Loucy (cell line): Measurements from ENCODE around the gene TSPAN17.

Experiments used
- H2AFZ ChIP-seq: fragments of 200-600 bp; sonication (generic); 2 replicates; pipeline ENCODE4 v1.6.0; 2016; ENCODE audit warnings: antibody characterized with exemption, mild to moderate bottlenecking, low read length, moderate library complexity
- H3F3A ChIP-seq: fragments of 200-600 bp; 2 replicates; pipeline ENCODE4 v1.6.0; 2016; ENCODE audit warnings: antibody characterized with exemption, low read depth, mild to moderate bottlenecking
- H3K27me3 ChIP-seq: fragments of 200-600 bp; sonication (generic); 2 replicates; pipeline ENCODE4 v1.6.1; 2014; ENCODE audit warnings: low read length, mild to moderate bottlenecking; ENCODE audit not compliant: insufficient read depth, poor library complexity, severe bottlenecking
- H3K36me3 ChIP-seq: fragments of 200-600 bp; sonication (generic); 2 replicates; pipeline ENCODE4 v1.6.1; 2016; ENCODE audit warnings: low read length; ENCODE audit not compliant: insufficient read depth
- H3K4me1 ChIP-seq: fragments of 200-600 bp; sonication (generic); 2 replicates; pipeline ENCODE4 v1.5.1; 2014; ENCODE audit warnings: low read length, mild to moderate bottlenecking; ENCODE audit not compliant: insufficient read depth, poor library complexity, severe bottlenecking
- H3K4me2 ChIP-seq: fragments of 200-600 bp; sonication (generic); 2 replicates; pipeline ENCODE4 v1.6.0; 2014; ENCODE audit warnings: antibody characterized with exemption, low read length, low read depth, mild to moderate bottlenecking; ENCODE audit not compliant: poor library complexity, severe bottlenecking
- H3K4me3 ChIP-seq: fragments of 200-600 bp; sonication (generic); 2 replicates; pipeline ENCODE4 v1.5.1; 2014; ENCODE audit warnings: low read length, mild to moderate bottlenecking, mixed read lengths; ENCODE audit not compliant: poor library complexity, severe bottlenecking
- H3K79me2 ChIP-seq: fragments of 200-600 bp; sonication (generic); 2 replicates; pipeline ENCODE4 v1.6.1; 2014; ENCODE audit warnings: low read length; ENCODE audit not compliant: insufficient read depth
- H3K9ac ChIP-seq: fragments of 200-600 bp; sonication (generic); 2 replicates; pipeline ENCODE4 v1.6.0; 2014; ENCODE audit warnings: mild to moderate bottlenecking, low read depth, low read length, moderate library complexity; ENCODE audit not compliant: poor library complexity, severe bottlenecking
- H3K9me2 ChIP-seq: fragments of 200-600 bp; sonication (generic); replicated peaks from 2 replicates; pipeline ENCODE4 v1.6.1; 2016; ENCODE audit warnings: low read depth, low read length, mixed read lengths
- H3K9me3 ChIP-seq: fragments of 200-600 bp; sonication (generic); 2 replicates; pipeline ENCODE4 v1.6.1; 2014; ENCODE audit warnings: mild to moderate bottlenecking, antibody characterized with exemption, low read length, low read depth; ENCODE audit not compliant: insufficient read depth
- H4K20me1 ChIP-seq: fragments of 200-600 bp; sonication (generic); 2 replicates; pipeline ENCODE4 v1.6.0; 2014; ENCODE audit warnings: antibody characterized with exemption, low read length, mild to moderate bottlenecking; ENCODE audit not compliant: insufficient read depth, poor library complexity, severe bottlenecking
- CTCF ChIP-seq: fragments of 200-600 bp; sonication (generic); conservative IDR thresholded peaks from 2 replicates; pipeline ENCODE4 v1.5.1; 2014; ENCODE audit warnings: mild to moderate bottlenecking, antibody characterized with exemption, low read length
- EZH2phosphoT487 ChIP-seq: fragments of 200-600 bp; IDR thresholded peaks from 2 replicates; pipeline ENCODE4 v1.6.1; 2018; ENCODE audit warnings: antibody characterized with exemption, mild to moderate bottlenecking, moderate library complexity, borderline replicate concordance

TSPAN17 gene

DNA sequence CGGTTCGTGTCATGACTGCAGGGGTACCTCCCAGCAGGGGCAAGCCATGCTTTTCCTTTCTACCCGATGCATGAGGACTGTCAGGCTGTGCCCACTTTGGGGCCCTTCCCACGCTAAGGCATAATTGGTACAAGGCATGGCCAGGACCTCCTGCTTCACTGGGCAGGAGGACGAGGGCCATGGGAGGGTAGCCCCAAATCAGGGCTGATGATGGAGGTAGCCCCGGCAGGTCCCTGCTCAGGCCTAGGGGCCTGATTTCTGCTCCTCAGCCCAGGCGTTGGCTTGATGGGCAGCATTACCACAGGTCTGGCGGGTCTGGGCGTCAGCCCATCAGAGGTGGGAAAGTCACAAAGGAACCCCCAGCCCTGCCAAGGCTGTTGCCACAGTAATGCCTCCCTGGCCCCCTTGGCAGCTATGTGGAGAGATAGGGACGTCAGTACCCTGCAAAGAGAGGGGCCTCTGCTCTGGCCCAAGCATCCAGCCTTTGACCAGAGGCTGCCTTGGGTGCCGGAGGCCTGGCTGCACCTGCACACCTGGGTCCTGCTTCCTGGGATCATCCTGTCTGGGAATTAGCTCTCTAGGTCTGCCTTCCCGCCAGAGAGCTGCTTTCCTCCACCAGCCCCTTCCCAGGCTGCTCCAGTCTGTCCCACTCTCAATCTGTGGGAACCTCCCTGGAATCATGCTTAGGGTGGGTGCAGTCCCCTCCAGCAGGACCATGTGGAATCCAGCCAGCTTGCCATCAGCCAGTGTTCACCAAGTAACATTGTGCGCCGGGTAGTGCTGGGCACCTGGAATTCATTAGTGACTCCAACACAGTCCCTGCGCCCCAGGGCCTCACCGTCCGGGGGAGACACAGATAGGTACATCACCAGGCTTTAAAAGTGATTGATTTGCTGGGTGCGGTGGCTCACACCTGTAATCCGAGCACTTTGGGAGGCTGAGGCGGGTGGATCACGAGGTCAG, 15.4 kb downstream of the TSPAN17 start:
- TF ChIP-seq EZH2phosphoT487 (no peak), CTCF (no peak)
- Histone ChIP-seq H2AFZ (no peak overlapping the region), H3F3A (no peaks in the 10 kb centered on the region), H3K36me3 (no peaks in the 10 kb centered on the region), H3K27me3 (no peaks in the 10 kb centered on the region), H4K20me1 (no peaks in the 10 kb centered on the region), H3K9me2 (no peaks in the 10 kb centered on the region), H3K4me3 (no peak overlapping the region), H3K4me2 (no peak overlapping the region), H3K9me3 (no peaks in the 10 kb centered on the region), H3K79me2 (no peaks in the 10 kb centered on the region), H3K4me1 (no peaks in the 10 kb centered on the region), H3K9ac (no peak overlapping the region)

DNA sequence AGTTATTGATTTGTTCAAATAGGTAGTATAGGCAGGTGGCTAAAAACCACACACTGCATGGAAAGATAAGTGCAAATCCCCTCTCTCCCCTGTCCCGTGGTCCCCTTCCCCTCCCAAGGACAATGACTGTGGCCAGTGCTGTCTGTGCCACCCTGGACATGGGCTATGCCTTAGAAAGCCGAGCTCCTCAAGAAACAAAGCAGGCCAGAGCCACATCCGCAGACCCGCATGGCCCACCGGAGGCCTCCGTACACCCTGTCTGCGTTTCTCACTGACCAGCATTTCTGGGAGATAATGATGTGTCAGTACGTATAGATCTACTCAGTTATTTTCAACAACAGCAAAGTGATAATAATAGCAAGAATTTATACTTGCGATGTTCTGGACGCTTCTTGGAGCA, 16.3 kb downstream of the TSPAN17 start:
- Histone ChIP-seq H3K27me3 (no peaks in the 10 kb centered on the region), H3K9me2 (no peaks in the 10 kb centered on the region), H3K4me3 (no peak overlapping the region), H3K9me3 (no peaks in the 10 kb centered on the region), H3K36me3 (no peaks in the 10 kb centered on the region), H4K20me1 (no peaks in the 10 kb centered on the region), H3K4me1 (no peaks in the 10 kb centered on the region), H2AFZ (no peak overlapping the region), H3K4me2 (no peak overlapping the region), H3K9ac (no peak overlapping the region), H3F3A (no peaks in the 10 kb centered on the region), H3K79me2 (no peaks in the 10 kb centered on the region)
- TF ChIP-seq EZH2phosphoT487 (no peak), CTCF (no peak)

- no peak overlapping the region for H2AFZ ChIP-seq
- H3K4me1 ChIP-seq = no peaks in the 10 kb centered on the region
- H4K20me1 ChIP-seq = no peaks in the 10 kb centered on the region
- H3K9me3 ChIP-seq = no peaks in the 10 kb centered on the region
- no peak overlapping the region for H3K4me2 ChIP-seq
- H3K9me2 ChIP-seq = no peaks in the 10 kb centered on the region
- H3K9ac ChIP-seq = no peak overlapping the region
- no peaks in the 10 kb centered on the region for H3K27me3 ChIP-seq
- H3K4me3 ChIP-seq = no peak overlapping the region
- H3K36me3 ChIP-seq = no peaks in the 10 kb centered on the region
- H3K79me2 ChIP-seq = no peaks in the 10 kb centered on the region
- no peaks in the 10 kb centered on the region for H3F3A ChIP-seq
- TF ChIP-seq CTCF (no peak), EZH2phosphoT487 (no peak)
Measured at GRCh38 chr5:176664479-176664878, 17.2 kb downstream of the TSPAN17 start.
